LoVo (cell line): ENCODE measurements around the gene TTC14.

Source experiments
- DNase-seq: peaks from one replicate; pipeline ENCODE4 v3.0.0-alpha.2; 2016; ENCODE audit warnings: low spot score

Gene TTC14

GRCh38 chr3:180633722-180634121 is 31.8 kb downstream of the TTC14 start:
- DNase-seq = no peak

- DNase-seq = no peak
Observed at GRCh38 chr3:180640987-180641386, 39.0 kb downstream of the TTC14 start.

GRCh38 chr3:180646187-180646790 is 44.3 kb downstream of the TTC14 start:
- no peak for DNase-seq

GRCh38 chr3:180656406-180656805 is 54.4 kb downstream of the TTC14 start:
- no peak for DNase-seq

- DNase-seq = no peak
Observed at GRCh38 chr3:180657094-180657493, 55.1 kb downstream of the TTC14 start.
